ENCODE measurements around the gene HIPK1. TPM values are rescaled to one million over a fixed set of nuclear protein-coding genes. Genes with fewer than 3 reads are reported as not detected.

The HIPK1 gene
- total and polyA plus RNA-seq, 12 donors, result 7.8 to 91.0 (median 61.2) TPM

DNA sequence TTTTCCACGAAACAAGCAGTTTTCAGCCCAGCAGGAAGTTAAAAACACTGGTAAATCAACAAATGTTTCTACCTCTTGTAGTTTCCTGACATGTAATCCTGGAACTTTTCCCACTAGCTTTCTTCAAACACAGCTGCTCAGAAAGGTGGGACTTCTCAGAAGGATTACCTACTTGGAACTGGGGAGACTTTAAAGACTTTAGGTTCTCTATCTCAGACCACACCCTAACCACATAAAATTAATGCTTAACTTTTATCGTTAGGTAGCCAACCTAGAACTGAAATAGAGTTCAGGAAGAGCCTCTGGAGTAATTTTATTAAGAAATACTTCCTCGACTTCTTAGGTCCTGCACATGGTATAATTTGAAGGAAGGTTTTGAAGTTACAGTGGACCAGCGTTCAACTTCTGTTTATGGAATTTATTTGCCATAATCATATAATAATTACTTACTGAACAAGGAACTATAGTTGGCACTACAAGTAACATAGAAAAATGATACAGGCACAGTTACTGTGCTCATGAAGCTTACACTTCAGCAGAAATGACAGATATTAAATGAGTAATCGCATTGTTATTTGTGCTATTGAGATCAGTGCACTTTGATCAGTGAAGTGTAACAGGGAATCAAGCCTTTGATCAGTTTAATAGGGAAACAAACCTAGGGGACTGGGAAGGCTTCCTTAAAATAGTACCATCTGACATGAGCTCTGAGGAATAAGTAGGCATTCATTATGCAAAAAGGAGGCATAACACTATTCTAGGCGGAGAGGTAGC, 41.5 kb upstream of the HIPK1 start, which contains the start of gene BCL2L15:
TSS of gene BCL2L15 (minus strand) at position 180 of the 774 bp plus-strand sequence. CDS start 206 bp downstream, outside the sequence.
- Histone ChIP-seq H3K9me3 (no peaks in the 10 kb centered on the region), H3K27me3 (no peaks in the 10 kb centered on the region), H3K36me3 (no peaks in the 10 kb centered on the region), H3K27ac (no peak within 1 kb of the TSS), H3K4me3 (no peak within 1 kb of the TSS), H3K4me1 (peaks cover 0 to 5% (median 0%) of the 10 kb centered on the region in 9 donors)
- ATAC-seq (no peak), DNase-seq (no peak)
- intact Hi-C loops (cut with DNase I), result no loop called here
- TF ChIP-seq, protein P1, sequence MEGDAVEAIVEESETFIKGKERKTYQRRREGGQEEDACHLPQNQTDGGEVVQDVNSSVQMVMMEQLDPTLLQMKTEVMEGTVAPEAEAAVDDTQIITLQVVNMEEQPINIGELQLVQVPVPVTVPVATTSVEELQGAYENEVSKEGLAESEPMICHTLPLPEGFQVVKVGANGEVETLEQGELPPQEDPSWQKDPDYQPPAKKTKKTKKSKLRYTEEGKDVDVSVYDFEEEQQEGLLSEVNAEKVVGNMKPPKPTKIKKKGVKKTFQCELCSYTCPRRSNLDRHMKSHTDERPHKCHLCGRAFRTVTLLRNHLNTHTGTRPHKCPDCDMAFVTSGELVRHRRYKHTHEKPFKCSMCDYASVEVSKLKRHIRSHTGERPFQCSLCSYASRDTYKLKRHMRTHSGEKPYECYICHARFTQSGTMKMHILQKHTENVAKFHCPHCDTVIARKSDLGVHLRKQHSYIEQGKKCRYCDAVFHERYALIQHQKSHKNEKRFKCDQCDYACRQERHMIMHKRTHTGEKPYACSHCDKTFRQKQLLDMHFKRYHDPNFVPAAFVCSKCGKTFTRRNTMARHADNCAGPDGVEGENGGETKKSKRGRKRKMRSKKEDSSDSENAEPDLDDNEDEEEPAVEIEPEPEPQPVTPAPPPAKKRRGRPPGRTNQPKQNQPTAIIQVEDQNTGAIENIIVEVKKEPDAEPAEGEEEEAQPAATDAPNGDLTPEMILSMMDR (IDR thresholded peaks at IDR 0.05), result no peak
- WGBS, 2 donors, result 83% methylated on average over 6 of the region's 6 CpGs

- TF ChIP-seq, protein P1 (IDR thresholded peaks at IDR 0.05), result no peak
- H3K27me3 ChIP-seq, result no peaks in the 10 kb centered on the region
- 69 to 73% methylated on average over 2 of the region's 2 CpGs for WGBS, 2 donors
- DNase-seq, result no peak
- no peak overlapping the region for H3K27ac ChIP-seq
- peaks cover 0 to 5% (median 0%) of the 10 kb centered on the region in 9 donors for H3K4me1 ChIP-seq
- peaks cover 0 to 24% (median 4%) of the 10 kb centered on the region in 9 donors for H3K36me3 ChIP-seq
- H3K4me3 ChIP-seq, result no peak overlapping the region
- ATAC-seq, result no peak
- intact Hi-C loops (cut with DNase I), result no loop called here
- no peaks in the 10 kb centered on the region for H3K9me3 ChIP-seq
Observed at GRCh38 chr1:113890816-113891215, 38.3 kb upstream of the HIPK1 start.

DNA sequence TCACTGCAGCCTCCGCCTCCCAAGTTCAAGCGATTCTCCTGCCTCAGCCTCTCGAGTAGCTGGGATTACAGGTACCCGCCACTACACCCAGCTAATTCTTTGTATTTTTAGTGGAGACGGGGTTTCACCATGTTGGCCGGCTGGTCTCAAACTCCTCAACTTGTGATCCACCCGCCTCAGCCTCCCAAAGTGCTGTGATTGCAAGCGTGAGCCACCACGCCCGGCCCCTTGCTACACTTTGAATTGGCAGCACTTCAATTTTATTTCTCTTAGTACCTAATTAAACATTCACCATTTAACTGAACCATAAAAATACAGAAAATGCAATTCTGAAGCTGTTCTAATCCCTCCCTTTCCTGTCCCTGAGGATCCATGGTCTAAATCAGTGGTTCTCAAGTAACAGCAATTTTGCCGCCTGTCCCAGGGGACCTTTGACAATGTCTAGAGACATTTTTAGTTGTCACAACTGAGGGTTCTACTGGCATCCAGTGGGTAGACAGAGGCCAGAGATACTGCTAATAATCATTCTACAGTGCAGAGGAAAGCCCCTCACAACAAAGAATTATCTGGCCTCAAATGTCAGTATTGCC, 37.4 kb upstream of the HIPK1 start:
- DNase-seq, result no peak
- Histone ChIP-seq H3K27me3 (no peaks in the 10 kb centered on the region), H3K27ac (no peak overlapping the region), H3K4me1 (peaks cover 0 to 5% (median 0%) of the 10 kb centered on the region in 9 donors), H3K9me3 (no peaks in the 10 kb centered on the region), H3K36me3 (peaks cover 0 to 33% (median 11%) of the 10 kb centered on the region in 9 donors), H3K4me3 (no peak overlapping the region)
- ATAC-seq, result no peak
- intact Hi-C loops (cut with DNase I), result no loop called here
- TF ChIP-seq, protein P1 (IDR thresholded peaks at IDR 0.05), result no peak
- 85 to 90% methylated on average over 9 to 11 of the region's 11 CpGs for WGBS, 2 donors

DNA sequence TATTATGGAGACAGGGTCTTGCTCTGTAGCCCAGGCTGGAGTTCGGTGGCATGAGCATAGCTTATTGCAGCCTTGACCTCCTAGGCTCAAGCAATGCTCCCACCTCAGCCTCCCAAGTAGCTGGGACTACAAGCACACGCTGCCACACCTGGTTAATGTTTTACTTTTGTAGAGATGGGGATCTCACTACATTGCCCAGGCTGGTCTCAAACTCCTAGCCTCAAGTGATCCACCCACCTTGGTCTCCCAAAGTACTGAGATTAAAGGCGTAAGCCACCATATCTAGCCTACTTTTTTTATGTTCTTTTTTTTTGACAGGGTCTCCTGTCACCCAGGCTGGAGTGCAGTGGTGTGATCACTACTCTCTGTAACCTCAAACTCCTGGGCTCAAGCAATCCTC, 35.9 kb upstream of the HIPK1 start:
- no peak for ATAC-seq
- H3K27ac ChIP-seq, result no peak overlapping the region
- H3K4me1 ChIP-seq, result peaks cover 0 to 6% (median 0%) of the 10 kb centered on the region in 9 donors
- TF ChIP-seq, protein P1 (IDR thresholded peaks at IDR 0.05), result no peak
- intact Hi-C loops (cut with DNase I), result no loop called here
- no peaks in the 10 kb centered on the region for H3K9me3 ChIP-seq
- DNase-seq, result no peak
- H3K27me3 ChIP-seq, result no peaks in the 10 kb centered on the region
- peaks cover 0 to 49% (median 22%) of the 10 kb centered on the region in 9 donors for H3K36me3 ChIP-seq
- 98 to 99% methylated on average over 3 of the region's 3 CpGs for WGBS, 2 donors
- no peak overlapping the region for H3K4me3 ChIP-seq
